GM19240 (cell line): ENCODE data around the gene ZC3H7B.
"Not testable (repeated sequence)": the region's sequence is repeated elsewhere in the genome, so short reads cannot be mapped to it uniquely, and the experiment has no call there.

Experiments used
- DNase-seq: peaks from one replicate; pipeline ENCODE4 v3.0.0; 2011; ENCODE audit warnings: low spot score; ENCODE audit not compliant: insufficient read length

Gene ZC3H7B

GRCh38 chr22:41286639-41287091 lies 14.7 kb upstream of the ZC3H7B start:
- DNase-seq, result no peak

- no peak for DNase-seq
These were observed 12.9 kb upstream of the ZC3H7B start for GRCh38 chr22:41288245-41288946.

- DNase-seq, result no peak
These were observed 11.7 kb upstream of the ZC3H7B start for GRCh38 chr22:41289671-41290070.

- no peak for DNase-seq
These were observed 10.8 kb upstream of the ZC3H7B start for GRCh38 chr22:41290262-41291221.

GRCh38 chr22:41294816-41295215 lies 6.5 kb upstream of the ZC3H7B start:
- not testable (repeated sequence) for DNase-seq

- no peak for DNase-seq
These were observed 4.3 kb upstream of the ZC3H7B start for GRCh38 chr22:41296826-41297667.

- DNase-seq, result no peak
These were observed 664 bp upstream of the ZC3H7B start for GRCh38 chr22:41300661-41301060.

- DNase-seq, result no peak
These were observed 869 bp downstream of the ZC3H7B start for GRCh38 chr22:41302021-41302767.

- DNase-seq, result no peak
These were observed 1.5 kb downstream of the ZC3H7B start for GRCh38 chr22:41302811-41303210.

GRCh38 chr22:41305646-41306045 lies 4.3 kb downstream of the ZC3H7B start:
- no peak for DNase-seq

- DNase-seq, result no peak
These were observed 6.7 kb downstream of the ZC3H7B start for GRCh38 chr22:41308054-41308453.

GRCh38 chr22:41308544-41308947 lies 7.2 kb downstream of the ZC3H7B start:
- DNase-seq, result no peak

GRCh38 chr22:41310336-41310735 lies 9.0 kb downstream of the ZC3H7B start:
- DNase-seq, result no peak

- no peak for DNase-seq
These were observed 10.2 kb downstream of the ZC3H7B start for GRCh38 chr22:41311487-41311886.

GRCh38 chr22:41314821-41315220 lies 13.5 kb downstream of the ZC3H7B start:
- no peak for DNase-seq

GRCh38 chr22:41315586-41315985 lies 14.3 kb downstream of the ZC3H7B start:
- DNase-seq, result no peak

GRCh38 chr22:41320416-41321240 lies 19.3 kb downstream of the ZC3H7B start:
- DNase-seq, result no peak

GRCh38 chr22:41324821-41325528 lies 23.6 kb downstream of the ZC3H7B start:
- no peak for DNase-seq

- no peak for DNase-seq
These were observed 25.8 kb downstream of the ZC3H7B start for GRCh38 chr22:41327124-41327523.
